GM18870 (cell line): ENCODE measurements around the gene BTBD9.

Experiments
- ATAC-seq: cut with Tn5 transposase; IDR thresholded peaks from one replicate; pipeline ENCODE4 v1.9.1; 2021; ENCODE audit warnings: moderate library complexity; ENCODE audit not compliant: unreplicated experiment

BTBD9 gene

DNA sequence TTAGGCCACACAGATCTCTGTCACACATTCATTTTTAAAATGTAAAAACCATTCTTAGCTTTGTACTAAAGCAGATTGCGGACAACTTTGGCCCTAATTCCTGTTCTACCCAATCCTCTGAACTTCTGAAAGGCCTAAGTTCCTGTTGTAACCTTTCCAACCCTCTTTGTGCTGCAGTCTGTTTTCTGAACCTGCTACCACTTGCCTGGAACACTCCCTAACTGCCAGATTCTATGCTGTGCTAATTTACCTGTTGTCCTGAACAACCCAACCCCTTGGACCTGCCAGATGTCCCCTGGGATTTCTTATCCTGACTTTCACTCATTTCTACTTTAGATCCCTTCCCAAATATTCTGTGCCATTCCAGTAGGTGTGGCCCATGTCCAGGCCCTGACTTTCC, 421.5 kb downstream of the BTBD9 start:
- no peak for ATAC-seq

GRCh38 chr6:38216451-38216850, 423.3 kb downstream of the BTBD9 start:
- no peak for ATAC-seq

DNA sequence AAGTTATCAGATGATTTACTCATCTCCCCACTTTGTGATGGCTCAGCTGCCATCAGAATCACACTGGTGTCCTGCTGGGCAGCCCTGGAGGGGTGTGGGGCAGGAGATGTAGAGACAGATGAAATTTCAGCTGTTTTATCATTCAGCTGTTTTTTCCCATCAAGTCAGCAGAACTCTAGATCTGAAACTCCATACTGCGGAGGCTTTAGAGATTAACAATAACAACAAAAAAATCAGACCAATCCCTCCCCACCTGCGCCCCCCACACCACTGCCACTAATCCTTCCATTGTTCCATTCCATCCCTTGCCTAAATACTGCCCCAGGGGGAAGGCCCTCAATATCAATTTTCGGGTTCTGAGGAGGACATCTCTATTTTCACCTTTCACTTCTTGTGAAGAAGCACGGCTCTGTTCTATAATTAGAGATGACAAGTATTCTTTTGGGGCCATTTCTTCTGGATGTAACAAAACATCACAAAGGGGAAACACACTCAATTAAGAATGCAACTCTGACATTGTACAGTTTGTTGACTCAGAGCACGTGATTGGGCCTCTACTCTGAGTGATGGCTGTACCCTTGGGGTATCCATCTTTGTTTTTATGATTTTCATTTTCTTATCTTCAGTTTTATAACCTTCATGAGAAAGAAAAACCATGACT, 423.9 kb downstream of the BTBD9 start:
- ATAC-seq: no peak

DNA sequence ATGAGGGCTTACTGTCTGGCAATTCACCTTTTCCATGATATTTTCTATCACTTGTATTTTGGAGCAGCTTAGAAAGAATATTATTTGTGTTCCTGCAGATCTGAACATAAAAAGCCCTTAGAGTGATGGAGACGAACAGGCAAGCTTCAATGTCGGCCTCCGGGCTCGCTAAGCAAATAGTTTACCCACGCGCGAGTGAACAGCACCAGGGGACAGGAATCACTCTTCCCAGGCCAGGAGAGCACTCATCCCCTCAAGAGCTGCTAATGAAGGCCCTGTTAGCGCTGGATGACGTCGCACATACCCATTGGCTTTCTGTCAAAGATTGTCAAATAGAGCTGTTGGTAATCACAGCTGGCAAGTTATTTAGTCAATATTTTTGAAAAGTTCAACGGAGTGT, 424.5 kb downstream of the BTBD9 start:
- no peak for ATAC-seq

DNA sequence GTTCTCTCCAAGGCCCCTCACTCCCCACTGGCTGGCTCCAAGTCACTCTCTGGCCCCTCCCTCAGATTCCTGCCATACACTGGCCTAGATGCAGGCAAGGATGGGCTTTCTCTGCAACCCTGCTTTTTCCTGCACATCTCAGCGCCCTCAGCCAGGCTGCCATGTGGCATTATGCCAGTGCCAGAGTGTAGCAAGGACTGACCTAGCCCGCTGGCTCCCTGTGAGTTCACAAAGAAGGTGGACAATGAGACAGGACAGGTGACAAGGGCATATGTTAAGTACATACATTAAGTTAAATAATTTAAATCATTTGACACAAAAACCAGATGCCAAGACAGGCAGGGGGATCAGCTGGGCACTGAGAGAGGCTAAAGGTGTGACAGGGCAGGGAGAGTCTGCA, 425.6 kb downstream of the BTBD9 start:
- no peak for ATAC-seq

DNA sequence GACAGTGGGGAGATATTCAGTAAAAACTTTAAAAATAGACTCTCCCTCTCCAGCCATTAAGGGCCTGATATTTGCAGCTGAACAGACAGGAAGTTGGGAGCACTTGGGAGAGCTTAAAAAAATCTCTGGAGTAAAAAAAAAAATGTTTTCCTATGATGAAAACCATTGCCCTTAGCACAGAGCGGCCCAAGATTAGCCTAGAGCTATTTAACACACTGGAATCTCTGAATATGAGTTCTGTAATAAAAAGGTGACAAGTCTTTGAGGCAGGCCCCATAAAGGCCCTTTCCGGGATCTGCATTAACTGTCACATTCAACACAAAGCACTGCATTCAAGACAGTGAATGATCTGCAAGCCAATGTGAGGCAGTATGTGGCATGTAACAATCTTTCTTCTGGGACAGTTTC, 426.5 kb downstream of the BTBD9 start:
- ATAC-seq: no peak

DNA sequence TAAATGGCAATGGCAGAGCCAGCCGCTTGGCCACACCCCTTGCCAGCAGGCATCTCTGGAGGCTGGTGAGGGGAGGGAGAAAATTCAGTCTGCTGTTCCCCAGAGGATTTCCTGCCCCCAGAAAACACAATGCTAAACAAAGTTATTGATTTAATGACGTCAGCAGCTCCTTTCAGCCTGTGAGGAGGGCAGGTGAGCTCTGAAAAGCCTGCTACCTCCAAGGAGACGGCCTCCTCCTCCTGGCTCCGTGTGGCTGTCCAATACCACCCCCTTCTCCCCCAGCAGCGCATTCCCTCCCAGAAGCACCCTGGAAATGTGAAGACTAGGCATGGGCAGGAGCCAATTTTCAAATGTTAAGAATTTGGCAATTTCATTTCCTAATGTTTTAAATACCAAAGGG, 427.1 kb downstream of the BTBD9 start:
- no peak for ATAC-seq

DNA sequence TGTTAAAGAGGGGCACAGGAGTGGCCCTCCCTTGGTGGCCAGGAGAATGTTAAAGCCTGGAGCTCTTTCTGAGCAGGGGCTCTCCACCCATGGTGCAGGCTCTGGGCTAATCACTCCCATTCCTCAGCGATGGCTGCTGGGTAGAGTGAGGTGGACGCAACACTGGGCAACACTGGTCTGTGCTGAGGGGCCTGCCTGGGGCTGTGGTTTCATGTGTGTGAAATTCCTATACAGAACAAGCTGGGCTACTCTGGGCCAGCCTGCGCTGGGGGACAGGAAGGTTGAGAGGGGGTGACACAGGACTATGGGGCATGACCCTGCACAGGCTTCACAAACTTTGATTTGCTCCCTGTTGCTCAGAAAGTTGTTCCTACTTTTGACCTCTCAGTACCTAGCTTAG, 427.6 kb downstream of the BTBD9 start:
- ATAC-seq: no peak

DNA sequence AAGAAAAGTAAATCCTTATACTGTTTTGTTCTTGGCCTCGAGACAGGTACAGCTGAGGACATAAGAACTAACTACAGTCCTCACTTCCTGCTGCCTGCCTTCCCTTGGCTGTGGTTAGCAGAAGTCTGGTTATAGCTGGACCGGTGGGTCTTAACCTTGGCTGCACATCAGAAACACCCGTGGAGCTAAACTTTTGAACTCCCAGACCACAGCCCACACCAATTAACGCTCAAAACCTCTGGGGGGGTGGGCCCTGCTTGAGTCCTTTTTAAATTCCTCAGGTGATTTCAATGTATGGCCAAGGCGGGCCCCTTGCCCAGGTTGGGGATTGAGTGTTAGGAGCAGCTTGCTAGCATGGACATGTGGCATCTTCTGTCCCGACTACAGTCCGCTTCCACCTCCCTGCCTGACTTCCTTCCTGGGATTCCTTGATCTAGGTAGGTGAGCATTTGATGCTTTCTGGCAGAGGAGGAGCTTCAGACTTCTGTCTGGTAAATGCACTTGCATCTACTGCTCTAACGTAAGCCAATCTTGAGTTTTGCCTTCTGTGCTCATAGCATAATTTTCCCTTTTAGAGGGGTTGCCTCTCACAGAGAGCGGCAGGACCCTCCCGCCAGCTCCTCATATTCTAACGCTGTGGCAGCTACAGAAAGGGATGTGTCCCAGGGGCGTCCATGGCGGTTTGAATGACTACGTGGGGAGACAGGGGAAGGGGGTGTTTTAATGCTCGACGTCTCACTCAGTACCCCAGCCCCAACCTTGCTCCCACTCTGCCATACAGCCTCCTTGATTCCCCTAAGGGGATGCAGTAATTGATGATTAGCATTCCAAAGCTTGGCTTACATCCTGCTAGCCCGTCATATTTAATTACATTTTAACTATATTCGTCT, 430.1 kb downstream of the BTBD9 start:
- no peak for ATAC-seq

- ATAC-seq: no peak
Measured at GRCh38 chr6:38208028-38208427, 431.7 kb downstream of the BTBD9 start.

DNA sequence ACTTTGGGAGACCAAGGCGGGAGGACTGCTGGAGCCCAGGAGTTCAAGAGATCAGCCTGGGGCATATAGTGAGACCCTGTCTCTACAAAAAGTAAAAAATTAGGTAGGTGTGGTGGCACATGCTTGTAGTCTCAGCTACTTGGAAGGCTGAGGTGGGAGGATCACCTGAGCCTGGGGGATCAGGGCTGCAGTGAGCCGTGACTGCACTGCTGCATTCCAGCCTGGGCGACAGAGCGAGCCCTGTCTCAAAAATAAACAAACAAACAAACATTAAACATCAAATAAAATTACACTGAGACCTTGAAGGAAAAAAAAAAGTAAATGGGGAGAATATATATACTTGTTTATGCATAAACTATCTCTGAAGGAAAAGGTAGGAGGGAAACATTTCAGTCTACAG, 432.4 kb downstream of the BTBD9 start:
- ATAC-seq: no peak

GRCh38 chr6:38198219-38198618, 441.5 kb downstream of the BTBD9 start:
- no peak for ATAC-seq

GRCh38 chr6:38195113-38195635, 444.6 kb downstream of the BTBD9 start:
- ATAC-seq: no peak

DNA sequence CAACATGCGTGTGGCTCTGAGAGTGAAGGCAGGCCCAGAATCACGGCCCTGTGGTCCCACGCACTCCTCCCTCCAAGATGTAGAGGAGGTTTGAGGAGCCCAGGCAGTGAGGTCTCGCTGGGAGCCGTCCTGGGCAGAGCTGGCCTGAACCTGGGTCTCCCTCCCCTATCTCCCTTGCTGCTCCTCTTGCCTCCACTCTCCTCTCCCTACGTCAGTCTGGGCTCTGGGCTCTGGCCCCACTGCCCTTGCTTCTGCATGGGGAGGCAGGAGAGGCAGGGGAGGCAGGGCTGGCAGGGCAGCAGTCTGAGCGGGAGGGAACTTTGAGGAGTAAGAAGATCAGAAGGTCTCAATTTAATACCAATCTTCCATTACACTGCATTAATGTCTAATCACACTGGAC, 445.1 kb downstream of the BTBD9 start:
- ATAC-seq: no peak

DNA sequence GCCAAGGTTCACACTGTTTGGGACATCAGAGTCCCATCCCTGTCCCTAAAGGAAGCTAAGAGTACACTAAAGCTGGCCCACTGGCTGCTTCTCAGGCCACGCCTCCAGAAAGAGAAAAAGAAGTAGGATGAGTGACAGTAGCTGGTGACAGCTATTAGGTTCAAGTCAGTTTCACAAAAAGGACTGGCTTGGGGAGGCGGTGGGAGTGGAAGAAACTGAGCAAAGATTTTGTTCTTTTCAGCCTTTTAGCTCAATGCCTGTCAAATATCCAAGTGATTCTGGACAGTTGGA, 445.5 kb downstream of the BTBD9 start:
- no peak for ATAC-seq

DNA sequence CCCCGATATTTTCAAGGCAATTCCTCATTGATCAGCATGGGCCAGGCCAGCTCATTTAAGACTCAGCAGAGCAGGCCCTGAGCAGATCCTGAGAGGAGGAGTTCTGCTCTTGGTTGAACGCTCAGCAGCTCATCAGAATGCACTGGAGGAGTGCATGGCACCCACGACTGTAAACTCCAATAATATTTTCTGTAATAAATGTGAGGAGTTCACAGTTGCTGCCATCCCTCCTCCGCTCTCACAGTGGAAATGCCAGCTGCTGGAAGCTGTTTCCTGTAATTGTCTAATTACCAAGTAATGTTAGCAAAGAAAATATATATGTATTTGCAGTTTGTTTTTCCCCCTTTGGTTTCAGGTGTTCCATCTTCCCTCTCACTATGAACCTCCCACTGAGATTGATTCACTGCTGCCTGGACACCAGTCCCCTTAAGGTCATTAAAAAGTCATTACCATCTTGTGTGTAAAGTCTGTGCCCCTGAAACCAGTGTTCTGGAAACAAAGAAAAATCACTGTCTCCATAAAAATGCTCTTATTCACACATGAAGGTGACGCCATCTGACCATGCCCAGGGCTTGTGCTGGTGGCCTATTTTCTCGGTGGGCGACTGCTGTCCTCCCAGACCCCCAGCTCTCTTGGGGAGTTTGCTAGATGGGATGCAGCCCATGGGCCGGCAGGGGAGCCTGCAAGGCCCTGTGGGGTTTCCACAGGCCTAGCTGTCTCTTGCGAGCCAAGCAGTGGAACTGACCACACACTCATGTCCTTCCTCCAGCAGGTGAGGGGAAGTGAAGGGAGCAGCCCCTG, 446.0 kb downstream of the BTBD9 start:
- no peak for ATAC-seq

DNA sequence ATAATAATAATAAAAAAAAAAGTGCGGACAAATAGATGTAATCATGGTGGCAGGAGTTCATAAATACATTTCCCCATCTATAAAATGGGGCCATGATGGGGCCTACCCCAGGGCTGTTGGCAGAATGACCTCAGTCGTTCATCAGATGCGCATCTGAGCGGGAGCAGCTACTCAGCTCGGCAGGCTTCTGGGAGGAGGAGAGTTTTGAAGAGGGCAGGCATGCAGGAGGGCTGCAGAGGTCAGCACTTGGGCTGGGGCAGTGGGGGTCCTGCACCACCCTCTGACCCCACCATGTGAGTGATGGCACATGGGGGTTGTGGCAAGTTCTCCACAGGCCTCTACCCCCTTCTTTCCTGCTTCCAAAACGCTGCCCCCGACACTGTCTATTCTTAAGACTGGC, 446.7 kb downstream of the BTBD9 start:
- no peak for ATAC-seq

GRCh38 chr6:38192487-38192886, 447.2 kb downstream of the BTBD9 start:
- ATAC-seq: no peak

- no peak for ATAC-seq
Measured at GRCh38 chr6:38192011-38192410, 447.7 kb downstream of the BTBD9 start.

DNA sequence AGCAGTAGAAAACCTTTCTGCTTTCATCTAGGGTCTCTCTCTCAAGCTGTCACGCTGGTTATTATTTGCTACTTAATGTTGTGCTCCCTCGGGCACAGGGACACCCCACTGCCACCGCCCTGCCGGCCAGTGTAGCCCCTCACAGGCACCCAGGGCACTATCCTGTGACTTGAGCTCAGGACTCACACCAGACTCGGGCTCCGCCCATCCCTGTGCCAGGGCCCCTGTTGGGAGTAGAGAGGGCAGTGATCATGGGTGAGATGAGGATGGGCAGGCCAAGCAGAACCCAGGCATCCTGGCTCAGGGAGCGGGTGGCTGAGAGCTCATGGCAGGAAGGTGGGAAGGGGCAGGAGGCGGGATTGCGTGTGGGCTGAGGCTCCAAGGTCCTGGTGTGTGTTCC, 448.3 kb downstream of the BTBD9 start:
- no peak for ATAC-seq

- no peak for ATAC-seq
Measured at GRCh38 chr6:38188677-38189335, 450.9 kb downstream of the BTBD9 start.
